Activated gamma-delta T cell (primary cell): ENCODE measurements around the gene LRRC30.

Experiments used
- DNase-seq: peaks from one replicate; lab custom pipeline; 2025; lab: John Stamatoyannopoulos, UW

LRRC30 gene

DNA sequence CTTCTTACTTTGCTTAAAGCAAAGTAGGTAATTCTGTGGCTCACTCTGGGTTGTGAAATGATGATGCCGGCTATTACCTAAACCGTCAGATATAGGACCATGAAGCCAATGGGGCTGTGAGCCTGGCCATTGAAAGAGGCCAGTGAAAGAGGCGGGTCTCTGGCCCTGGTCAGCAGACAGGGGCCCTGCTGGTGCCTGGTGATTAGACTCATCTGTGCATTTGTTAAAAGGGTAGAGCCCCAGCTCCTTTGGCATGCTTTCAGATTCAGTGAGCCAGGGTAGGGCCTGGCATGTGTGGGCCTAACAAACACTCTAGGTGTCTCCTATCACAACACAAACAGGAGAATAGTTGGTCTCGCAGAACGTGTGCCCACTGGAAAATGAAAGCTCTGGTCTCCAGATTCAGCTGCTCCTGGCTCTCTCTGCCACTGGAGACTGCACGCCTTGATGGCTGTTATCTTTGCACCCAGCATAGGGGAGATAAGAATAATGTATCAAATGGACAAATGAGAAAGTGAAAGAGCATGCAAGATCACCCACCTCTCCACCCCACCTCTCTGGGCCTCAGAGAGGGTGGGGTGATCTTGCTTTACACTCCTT lies 6.9 kb downstream of the LRRC30 start:
- no peak for DNase-seq

DNA sequence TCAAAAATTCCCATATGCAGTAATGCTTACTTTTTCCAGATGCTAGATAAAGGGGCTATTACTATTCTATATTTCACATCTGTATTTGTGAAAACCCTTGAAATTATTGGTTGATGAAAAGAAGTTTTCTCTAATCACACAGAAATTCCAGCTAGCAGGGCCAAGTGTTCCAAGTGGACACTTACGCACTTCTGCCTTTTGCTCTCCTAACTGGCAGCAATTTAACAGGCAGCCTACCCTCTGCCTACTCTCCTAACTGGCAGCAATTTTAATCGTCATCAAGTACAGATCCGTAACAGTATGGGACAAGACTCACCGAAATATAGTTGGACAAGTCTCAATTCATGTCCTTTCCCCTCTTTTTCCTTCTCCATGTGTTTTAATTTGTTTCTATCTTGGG lies 12.0 kb downstream of the LRRC30 start:
- no peak for DNase-seq

DNA sequence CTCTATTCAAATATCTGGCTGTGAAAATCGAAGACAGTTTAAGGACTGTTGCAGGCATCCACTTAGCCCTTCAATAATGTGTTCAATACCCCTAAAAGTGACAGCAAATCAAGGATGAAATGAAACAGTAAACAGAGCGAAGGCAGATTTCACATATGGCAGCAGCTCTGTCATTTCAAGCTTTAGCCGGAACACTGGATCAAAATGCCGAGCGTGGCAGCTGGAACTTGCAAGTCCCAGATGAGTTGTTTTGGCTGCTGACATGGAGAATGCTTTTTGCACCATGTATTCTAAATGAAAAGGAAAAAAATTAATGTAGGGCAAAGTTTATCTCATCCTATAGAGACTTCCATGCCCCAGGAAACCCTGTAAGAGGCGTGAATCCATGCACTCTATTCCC lies 18.0 kb downstream of the LRRC30 start:
- DNase-seq: no peak

DNA sequence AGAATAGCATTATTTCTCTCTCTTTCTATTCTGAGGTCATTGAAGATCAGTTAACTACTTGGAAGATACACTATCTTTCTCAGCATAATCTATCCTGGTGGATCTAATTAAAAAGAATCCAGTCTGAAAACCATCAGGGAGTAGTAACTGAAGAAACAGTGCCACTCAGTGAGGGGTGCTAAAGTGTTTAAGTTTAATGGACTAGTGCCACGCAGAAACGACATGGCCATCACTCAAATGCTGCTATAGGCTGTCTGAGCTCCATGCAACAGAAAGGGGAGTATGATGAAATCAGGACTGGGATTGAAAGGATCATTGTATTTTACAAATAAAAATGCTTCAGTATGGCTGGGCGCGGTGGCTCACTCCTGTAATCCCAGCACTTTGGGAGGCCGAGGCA lies 23.3 kb downstream of the LRRC30 start:
- DNase-seq: no peak

DNA sequence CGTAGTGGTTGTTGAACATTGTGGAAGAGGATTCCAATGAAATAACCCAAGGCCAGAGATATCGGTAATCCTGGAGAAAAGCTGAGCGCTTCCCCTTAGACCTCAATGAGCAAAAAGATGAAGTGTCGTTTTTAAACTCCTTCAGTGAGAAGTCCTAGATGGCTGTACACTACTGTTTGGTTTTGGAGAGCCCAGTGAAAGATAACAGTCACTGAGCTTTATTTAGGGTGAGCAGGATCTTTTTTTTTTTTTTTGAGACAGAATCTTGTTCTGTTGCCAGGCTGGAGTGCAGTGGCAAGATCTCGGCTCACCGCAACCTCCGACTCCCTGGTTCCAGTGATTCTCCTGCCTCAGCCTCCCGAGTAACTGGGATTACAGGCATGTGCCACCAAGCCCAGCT lies 24.2 kb downstream of the LRRC30 start:
- DNase-seq: no peak

DNA sequence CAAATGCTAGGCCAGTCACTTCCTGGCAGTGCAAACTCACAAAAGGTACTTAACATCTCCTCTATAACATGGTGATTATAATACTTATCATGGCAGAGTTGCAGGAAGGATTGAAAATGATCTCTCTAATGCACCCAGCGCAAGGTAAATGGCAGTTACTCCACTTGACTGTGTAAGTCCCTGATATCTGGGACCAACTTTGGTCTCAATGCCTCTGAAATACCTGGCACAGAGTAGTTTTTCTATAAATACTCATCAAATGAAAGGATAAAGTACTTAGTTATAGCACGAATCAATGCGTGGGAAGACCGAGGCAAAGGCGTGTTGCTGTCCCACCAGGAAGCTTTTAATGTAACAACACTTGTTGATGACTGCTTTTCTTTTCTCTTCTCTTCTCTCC lies 24.8 kb downstream of the LRRC30 start:
- DNase-seq: no peak

DNA sequence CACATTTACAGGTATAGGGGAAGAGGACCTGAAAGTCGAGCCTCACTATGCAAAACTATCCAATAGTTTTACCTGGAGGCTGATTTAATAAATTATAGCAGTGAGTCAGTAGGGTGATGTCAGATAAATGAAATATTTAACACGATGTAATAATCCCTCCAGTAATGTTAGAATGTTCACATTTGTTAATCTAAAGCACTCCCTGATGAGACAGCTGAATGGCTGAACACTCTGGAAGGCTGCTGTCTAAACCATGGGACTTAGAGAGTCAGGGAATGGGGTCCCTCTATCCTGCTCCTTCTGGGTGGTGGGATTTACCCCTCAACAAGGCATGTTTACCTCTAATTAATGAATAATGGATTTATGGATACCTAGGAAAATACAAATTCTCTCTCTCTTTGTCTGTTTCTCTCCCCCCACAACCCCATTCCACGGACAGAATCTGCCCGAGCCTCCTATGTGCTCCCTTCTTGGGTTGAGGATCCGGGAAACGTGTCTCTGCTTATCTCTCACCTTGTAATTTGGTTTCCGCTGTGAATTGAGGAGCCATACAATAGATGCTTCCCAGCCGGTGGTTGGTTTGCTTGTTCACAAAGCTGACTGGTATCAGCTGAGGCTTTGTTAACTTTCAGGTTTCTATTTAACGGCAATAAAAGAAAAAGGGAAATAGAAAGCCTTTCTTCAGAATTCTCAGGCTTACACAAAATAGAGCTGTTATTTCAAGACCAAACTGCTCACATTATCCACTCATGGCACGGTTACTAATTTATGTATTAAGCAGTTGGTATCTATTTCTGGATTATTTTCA lies 25.9 kb downstream of the LRRC30 start:
- DNase-seq: no peak

DNA sequence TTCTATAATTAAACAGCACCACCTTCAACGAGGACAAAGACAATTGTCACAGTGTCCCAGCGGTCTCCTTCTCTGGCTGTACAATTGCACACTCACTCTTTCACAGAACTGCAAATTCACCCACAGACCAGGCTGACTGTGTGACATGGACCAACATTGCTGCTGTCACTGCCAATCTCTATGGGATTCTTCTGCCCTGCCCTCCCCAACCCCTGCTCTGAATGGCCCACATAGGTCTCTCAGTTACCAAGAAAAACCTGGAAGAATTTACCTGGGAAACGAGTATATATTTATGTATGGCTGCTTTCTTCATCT lies 26.5 kb downstream of the LRRC30 start:
- no peak for DNase-seq

DNA sequence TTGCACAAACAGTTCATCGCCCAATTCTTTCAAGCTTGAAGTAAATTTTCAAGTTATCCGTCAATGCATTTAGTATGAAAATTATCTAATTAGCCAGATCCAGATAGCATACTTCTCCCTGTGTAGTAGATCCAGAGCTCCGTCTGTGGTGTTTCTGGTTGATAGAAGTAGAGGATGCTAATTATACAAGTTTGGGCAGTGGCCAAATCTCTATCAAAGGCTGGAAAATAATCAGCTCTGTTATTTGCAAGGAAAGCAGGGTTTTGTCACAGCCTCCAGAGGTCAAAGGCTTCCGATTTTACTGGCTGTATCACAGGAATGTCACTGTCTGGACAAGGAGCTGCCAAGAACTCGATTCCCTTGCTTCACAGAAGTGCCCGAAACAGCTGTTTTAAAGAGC lies 28.6 kb downstream of the LRRC30 start:
- DNase-seq: no peak

DNA sequence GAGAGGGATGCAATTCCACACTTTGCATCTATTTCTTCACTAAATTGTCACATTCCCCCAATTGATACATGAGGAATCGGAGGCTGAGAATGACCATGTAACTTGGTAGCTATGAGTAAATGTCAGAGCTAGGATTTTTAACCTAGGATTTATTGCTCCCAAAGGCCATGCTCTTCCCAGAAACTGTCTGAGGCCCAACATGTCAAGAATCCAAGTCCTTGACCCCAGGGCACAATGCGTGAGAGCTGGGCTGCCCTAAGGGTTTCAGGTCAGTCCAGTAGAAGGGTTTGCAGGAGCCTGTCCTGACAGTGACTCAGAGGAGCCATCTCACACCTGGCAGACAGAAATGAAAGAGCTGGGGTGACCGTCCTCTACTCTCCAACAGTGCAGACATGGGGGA lies 30.3 kb downstream of the LRRC30 start:
- no peak for DNase-seq

DNA sequence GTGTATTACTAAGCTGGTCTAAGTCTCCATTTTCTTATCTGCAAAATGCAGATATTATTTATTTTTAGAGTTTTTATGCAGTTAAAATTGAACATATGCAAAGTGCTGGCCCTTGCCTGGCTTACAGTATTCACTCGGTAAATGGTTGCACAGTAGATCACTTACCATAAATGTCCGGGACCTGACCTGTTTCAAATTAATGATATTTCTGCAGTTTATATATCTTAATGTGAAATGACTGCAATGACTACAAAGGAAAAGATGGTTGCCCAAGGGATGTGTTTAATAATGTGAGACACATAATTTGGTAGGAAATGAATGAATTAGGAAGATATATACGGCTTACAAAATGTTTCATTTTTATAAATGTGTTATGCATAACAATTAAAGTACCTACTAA lies 37.1 kb downstream of the LRRC30 start:
- DNase-seq: no peak

DNA sequence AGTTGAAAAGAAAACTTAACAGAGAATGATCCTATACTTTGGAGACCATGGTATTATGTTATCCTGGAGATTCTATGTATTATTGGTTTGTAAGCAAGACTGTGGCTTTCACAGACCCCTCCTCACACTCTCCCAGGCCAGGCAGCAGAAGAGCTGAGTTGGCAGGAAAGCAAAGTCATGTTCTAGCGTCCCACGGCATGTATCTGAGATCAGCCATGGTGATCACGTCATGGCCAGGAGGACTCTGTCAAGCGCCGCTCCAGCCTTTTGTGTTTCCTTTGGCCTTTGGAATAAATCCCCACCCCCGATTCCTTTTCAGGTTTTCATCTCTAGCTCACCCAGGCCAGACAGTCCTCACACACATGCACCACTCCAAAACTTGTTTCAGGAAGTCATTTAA lies 39.1 kb downstream of the LRRC30 start:
- no peak for DNase-seq

DNA sequence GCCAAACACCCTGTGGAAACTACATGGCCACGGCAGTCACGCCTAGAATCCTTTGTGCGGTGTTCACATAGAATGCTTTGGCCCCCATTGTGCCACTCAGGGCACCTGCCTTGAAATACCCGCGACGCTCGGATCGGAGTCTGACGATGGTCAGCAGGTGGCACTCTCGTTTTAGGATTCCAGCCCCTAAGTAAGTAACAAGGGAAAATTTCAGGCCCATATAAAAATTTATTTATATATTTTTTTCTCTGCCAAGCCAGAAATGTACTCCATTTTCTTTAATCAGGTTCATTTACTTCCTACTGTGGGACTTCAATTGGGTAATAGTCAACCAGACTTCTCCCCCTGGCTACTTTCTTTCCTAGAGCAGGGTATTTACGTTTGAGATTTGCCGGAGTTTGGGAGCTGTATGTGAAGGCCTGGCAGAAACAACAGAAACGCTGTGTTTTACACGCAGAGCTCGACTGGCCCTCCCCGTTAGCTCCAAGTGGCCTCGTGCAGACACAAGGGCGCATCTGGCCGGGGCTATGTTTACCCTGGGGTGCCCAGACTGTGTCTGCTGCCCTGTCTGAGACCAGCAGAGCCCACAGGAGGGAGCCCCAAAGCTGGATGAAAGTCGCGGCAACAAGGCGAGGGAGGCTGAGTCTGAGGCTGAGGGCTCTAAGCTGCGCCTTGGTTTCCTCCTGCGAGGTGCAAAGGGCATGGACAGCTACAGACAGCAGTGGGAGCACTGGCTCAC lies 41.6 kb downstream of the LRRC30 start:
- DNase-seq: no peak

DNA sequence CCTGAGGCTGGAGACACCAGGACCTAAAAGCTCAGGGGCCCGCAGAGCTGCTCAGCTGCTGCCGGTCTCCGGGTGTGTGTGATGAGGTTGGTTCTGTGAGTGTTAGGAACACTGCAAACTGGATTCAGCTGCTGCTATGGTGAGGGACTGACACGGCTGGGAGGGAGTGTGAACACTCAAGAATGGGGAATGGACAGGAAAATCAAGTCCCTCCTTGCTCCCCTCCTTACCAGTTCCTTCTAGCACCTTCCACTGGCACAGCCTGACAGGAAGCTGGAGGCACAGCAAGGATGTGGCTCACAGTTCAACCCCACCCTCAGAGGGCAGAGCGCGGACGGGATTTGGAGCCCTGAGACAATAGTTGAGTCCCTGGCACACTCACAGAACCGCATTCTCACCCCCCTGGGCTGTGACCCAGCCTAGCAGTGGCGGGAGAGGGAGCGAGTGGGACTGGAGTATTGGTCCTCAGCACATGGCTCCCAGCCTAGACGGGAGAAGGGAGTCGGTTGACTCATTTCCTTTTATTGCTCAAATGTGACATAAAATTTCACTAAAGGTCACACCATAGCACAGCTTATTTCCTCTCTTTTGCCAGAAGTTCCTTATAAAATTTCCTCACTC lies 42.5 kb downstream of the LRRC30 start:
- DNase-seq: no peak

DNA sequence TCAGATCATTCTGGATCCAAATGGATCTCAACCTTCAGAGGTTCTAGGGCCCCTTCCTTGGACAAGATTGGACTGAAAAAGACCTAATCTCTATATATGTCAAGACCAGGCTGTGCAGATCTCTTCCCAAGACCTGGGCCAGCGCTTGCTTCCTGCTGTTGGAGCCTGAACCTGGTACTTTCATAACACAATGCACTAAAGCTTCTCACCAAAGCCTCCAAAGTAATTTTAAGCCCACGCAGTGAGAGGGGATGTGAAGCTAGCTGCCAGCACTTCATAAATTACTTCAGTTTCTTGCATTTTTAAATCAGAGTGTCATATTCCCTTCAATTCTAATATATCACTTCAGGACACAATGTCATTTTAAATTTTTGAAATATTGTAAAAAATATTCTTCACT lies 50.7 kb downstream of the LRRC30 start:
- no peak for DNase-seq
